H1 (cell line): ENCODE results near the gene STK33.

Experiments used
- BRCA1 ChIP-seq: IDR thresholded peaks from 2 replicates; pipeline ENCODE4 v1.6.1; 2012; ENCODE audit warnings: low read depth, low read length, improper control_type of control experiment
- CHD1 ChIP-seq: IDR thresholded peaks from 2 replicates; pipeline ENCODE4 v1.6.1; 2012; ENCODE audit warnings: low read depth, low read length, improper control_type of control experiment
- EGR1 ChIP-seq: IDR thresholded peaks from 2 replicates; pipeline ENCODE4 v1.6.1; 2011; ENCODE audit warnings: low read depth, low read length, borderline replicate concordance
- GABPA ChIP-seq: IDR thresholded peaks from 2 replicates; pipeline ENCODE4 v1.6.1; 2011; ENCODE audit warnings: mild to moderate bottlenecking, low read length, moderate library complexity, borderline replicate concordance; ENCODE audit not compliant: insufficient read depth
- HDAC2 ChIP-seq, 2 experiments: fragments of 300-600 bp in 1 of 2; sonication (generic) in 1 of 2; IDR thresholded peaks; 2 replicates each; pipeline ENCODE4 v1.6.1; 2011 to 2012; ENCODE audit warnings: low read depth in 2 of 2, low read length in 2 of 2, mild to moderate bottlenecking in 2 of 2, moderate library complexity in 2 of 2, borderline replicate concordance in 1 of 2, inconsistent platforms in 1 of 2
- POLR2A ChIP-seq, 2 experiments: IDR thresholded peaks; 1 replicate in 1 of 2; 2 replicates in 1 of 2; pipeline ENCODE4 v1.6.1; 2011; ENCODE audit warnings: low read depth in 2 of 2, low read length in 2 of 2, mild to moderate bottlenecking in 2 of 2; ENCODE audit errors: control extremely low read depth in 1 of 2
- POLR2AphosphoS5 ChIP-seq: IDR thresholded peaks from 2 replicates; pipeline ENCODE4 v1.6.1; 2011; ENCODE audit warnings: low read depth, low read length
- SP1 ChIP-seq: IDR thresholded peaks from 2 replicates; pipeline ENCODE4 v1.6.1; 2011; ENCODE audit warnings: low read depth, low read length
- YY1 ChIP-seq: IDR thresholded peaks from 2 replicates; pipeline ENCODE4 v1.6.1; 2011; ENCODE audit warnings: low read depth, mild to moderate bottlenecking, low read length
- TF ChIP-seq, protein P1 (sequence below), 3 experiments: IDR thresholded peaks; 1 replicate in 2 of 3; 2 replicates in 1 of 3; pipeline versions ENCODE4 v1.5.1 to v1.6.1; 2011; ENCODE audit warnings: low read length in 3 of 3, mild to moderate bottlenecking in 3 of 3, inconsistent platforms in 2 of 3, low read depth in 1 of 3, moderate library complexity in 1 of 3; ENCODE audit not compliant: insufficient read depth in 1 of 3; ENCODE audit errors: control extremely low read depth in 1 of 3

DNA sequence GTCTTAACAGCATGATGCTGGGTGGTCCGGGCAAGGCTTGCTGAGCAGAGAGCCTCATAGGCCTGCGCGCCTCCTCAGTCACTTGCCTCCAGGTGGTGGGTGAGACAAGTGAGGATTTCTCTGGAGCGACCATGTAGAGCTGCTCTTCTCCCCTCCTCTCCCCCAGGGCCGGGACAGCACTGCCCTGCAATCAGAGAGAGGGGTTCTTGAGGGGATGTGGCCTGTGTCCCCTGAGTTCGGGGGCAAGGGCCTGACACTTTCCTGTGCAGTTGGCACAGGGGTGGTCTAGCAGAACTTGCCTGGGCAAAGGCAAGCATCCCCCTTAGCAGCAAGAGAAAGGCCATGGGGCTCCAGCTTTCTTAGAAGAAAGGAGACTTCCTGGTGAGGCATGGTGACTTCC lies 234.5 kb downstream of the STK33 start:
- TF ChIP-seq, protein P1, sequence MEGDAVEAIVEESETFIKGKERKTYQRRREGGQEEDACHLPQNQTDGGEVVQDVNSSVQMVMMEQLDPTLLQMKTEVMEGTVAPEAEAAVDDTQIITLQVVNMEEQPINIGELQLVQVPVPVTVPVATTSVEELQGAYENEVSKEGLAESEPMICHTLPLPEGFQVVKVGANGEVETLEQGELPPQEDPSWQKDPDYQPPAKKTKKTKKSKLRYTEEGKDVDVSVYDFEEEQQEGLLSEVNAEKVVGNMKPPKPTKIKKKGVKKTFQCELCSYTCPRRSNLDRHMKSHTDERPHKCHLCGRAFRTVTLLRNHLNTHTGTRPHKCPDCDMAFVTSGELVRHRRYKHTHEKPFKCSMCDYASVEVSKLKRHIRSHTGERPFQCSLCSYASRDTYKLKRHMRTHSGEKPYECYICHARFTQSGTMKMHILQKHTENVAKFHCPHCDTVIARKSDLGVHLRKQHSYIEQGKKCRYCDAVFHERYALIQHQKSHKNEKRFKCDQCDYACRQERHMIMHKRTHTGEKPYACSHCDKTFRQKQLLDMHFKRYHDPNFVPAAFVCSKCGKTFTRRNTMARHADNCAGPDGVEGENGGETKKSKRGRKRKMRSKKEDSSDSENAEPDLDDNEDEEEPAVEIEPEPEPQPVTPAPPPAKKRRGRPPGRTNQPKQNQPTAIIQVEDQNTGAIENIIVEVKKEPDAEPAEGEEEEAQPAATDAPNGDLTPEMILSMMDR (IDR thresholded peaks at IDR 0.05; ENCODE audit: control extremely low read depth in 1 of 3, insufficient read depth in 1 of 3, low read depth in 1 of 3, low read length in 3 of 3) = no peak
- TF ChIP-seq POLR2A (IDR thresholded peaks at IDR 0.05; ENCODE audit: control extremely low read depth in 1 of 2, low read depth in 2 of 2, low read length in 2 of 2) = no peak
- TF ChIP-seq CHD1 = no peak
- TF ChIP-seq POLR2AphosphoS5 = no peak
- no peak for TF ChIP-seq SP1
- no peak for TF ChIP-seq BRCA1
- TF ChIP-seq HDAC2 (IDR thresholded peaks at IDR 0.05; ENCODE audit: borderline replicate concordance in 1 of 2, low read depth in 2 of 2, low read length in 2 of 2) = no peak
- no peak for TF ChIP-seq YY1
- no peak for TF ChIP-seq GABPA
- TF ChIP-seq EGR1 = no peak
